Colon (tissue), 2 donors: Measurements from ENCODE around the gene ZNF749.
"Not testable (repeated sequence)": the region's sequence is repeated elsewhere in the genome, so short reads cannot be mapped to it uniquely, and the experiment has no call there.

Experiments
- FAIRE-seq: peaks from 2 replicates; lab custom pipeline; 2012; peaks lifted over from hg19 to GRCh38; lab: Jason Lieb, UNC
- donor health status: control.
- donor health status: control.

ZNF749 gene

GRCh38 chr19:57466489-57466888 is 31.4 kb downstream of the ZNF749 start:
- no peak for FAIRE-seq

- FAIRE-seq = no peak
These were observed 38.5 kb downstream of the ZNF749 start for GRCh38 chr19:57473646-57474045.

- FAIRE-seq = no peak
These were observed 42.3 kb downstream of the ZNF749 start, which contains the start of gene ZNF772 for GRCh38 chr19:57477191-57478008. Gene ZNF772 (minus strand): TSS chr19:57477566. CDS start chr19:57477309, 257 bp downstream.

GRCh38 chr19:57487477-57488298 is 52.6 kb downstream of the ZNF749 start, which contains the start of gene ZNF419:
Gene ZNF419 (plus strand): TSS chr19:57487750. CDS start chr19:57487951, 201 bp downstream.
- peak; percentile 41 for FAIRE-seq

GRCh38 chr19:57488299-57488644 is 53.1 kb downstream of the ZNF749 start:
- FAIRE-seq = not testable (repeated sequence)
